Measurements from ENCODE around the gene AOX1. TPM values are rescaled to one million over a fixed set of nuclear protein-coding genes. Genes with fewer than 3 reads are reported as not detected.

The AOX1 gene
- total RNA-seq, 1 experiment from 2014 or later, result 57.2 TPM

DNA sequence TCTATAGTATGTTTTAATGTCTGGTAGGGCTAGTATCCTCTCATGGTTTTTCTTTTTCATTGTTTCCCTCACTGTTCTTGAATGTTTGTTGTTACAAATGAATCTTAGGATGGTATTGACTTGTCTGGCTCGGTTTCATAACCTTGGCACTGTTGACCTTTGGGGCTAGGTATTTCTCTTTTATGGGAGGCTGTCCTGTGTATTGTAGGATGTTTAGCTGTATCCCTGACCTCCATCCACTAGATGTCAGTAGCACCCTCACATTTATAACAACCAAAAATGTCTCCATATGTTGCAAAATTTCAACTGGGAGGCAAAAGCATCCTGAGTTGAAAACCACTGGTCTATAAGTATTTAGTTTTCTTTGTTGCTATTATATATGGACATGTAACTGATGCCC, 7.0 kb upstream of the AOX1 start:
- H3K36me3 ChIP-seq (ENCODE audit: low read depth, low read length), result 0 out of 2 replicates have a peak, but pooled peaks cover under 1% of the 10 kb centered on the region
- no TSS peak for BruUV-seq (replicated peaks)
- DNase-seq, result peak; percentile 67

DNA sequence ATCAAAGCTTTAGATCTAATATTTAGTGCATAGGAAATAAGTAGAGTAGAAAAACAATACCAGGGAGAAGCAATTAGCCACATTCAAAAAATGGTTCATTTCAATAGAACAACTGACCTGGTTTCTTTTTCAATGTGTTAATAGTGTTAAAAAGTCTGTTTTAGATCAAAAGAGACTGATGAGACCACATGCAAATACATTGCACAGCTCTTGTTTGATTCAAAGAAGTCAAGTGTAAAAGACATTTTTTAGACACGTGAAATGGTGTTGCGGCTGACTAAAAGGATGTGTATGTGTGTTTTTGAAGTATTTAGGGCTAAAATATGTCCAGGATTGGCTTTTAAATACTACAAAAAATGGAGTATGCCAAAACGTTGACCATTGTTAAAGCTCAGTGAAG, 1.2 kb upstream of the AOX1 start:
- ATAC-seq, result no peak
- Histone ChIP-seq H3K4me3 (ENCODE audit: low read length) (no peak overlapping the region), H3K36me3 (ENCODE audit: low read depth, low read length) (no peaks in the 10 kb centered on the region), H3K9me2 (replicated peaks; ENCODE audit: low read length) (no peaks in the 10 kb centered on the region), H3K9me3 (ENCODE audit: low read length) (no peaks in the 10 kb centered on the region), H4K20me1 (ENCODE audit: low read length) (no peaks in the 10 kb centered on the region), H2AFZ (ENCODE audit: low read length) (no peak overlapping the region), H3K27me3 (ENCODE audit: low read length) (no peaks in the 10 kb centered on the region), H3K4me2 (ENCODE audit: low read length) (no peak overlapping the region), H3F3A (ENCODE audit: low read length, unreplicated experiment) (no peaks in the 10 kb centered on the region), H3K4me1 (ENCODE audit: insufficient read depth, low read length) (peaks cover 14% of the 10 kb centered on the region), H3K79me2 (ENCODE audit: low read length) (no peaks in the 10 kb centered on the region), H3K9ac (ENCODE audit: low read length) (no peak overlapping the region), H3K27ac (ENCODE audit: low read length) (no peak overlapping the region)
- intact Hi-C loops (cut with micrococcal nuclease), result no loop called here
- BruUV-seq (replicated peaks), result no TSS peak
- ChIA-PET POLR2A (ENCODE audit: unreplicated experiment) (no interaction called here), CTCF (no interaction called here)
- no peak for DNase-seq
- TF ChIP-seq CTCF (conservative IDR thresholded peaks at IDR 0.05; ENCODE audit: low read depth, low read length), result no peak

More for the DNA sequence above, 7.0 kb upstream of the AOX1 start:
- ATAC-seq, result peak; percentile 73
- intact Hi-C loops (cut with micrococcal nuclease), result loop anchor here (2.0 to 10.0 kb wide), 3 partner anchors 40 to 606 kb away; partner anchors contain the start of genes NIF3L1 and PPIL3
- Histone ChIP-seq H3K4me2 (ENCODE audit: low read length) (no peak overlapping the region), H3K9ac (ENCODE audit: low read length) (no peak overlapping the region), H3K27ac (ENCODE audit: low read length) (no peak overlapping the region), H3K4me3 (ENCODE audit: low read length) (no peak overlapping the region), H3K79me2 (ENCODE audit: low read length) (no peaks in the 10 kb centered on the region), H4K20me1 (ENCODE audit: low read length) (no peaks in the 10 kb centered on the region), H3K9me3 (ENCODE audit: low read length) (no peaks in the 10 kb centered on the region), H3K27me3 (ENCODE audit: low read length) (no peaks in the 10 kb centered on the region), H3K9me2 (replicated peaks; ENCODE audit: low read length) (no peaks in the 10 kb centered on the region), H2AFZ (ENCODE audit: low read length) (no peak overlapping the region), H3F3A (ENCODE audit: low read length, unreplicated experiment) (no peaks in the 10 kb centered on the region), H3K4me1 (ENCODE audit: insufficient read depth, low read length) (peaks cover 7% of the 10 kb centered on the region)
- CTCF ChIA-PET, result interaction anchor here (0.6 to 1.0 kb wide), 3 partner anchors 23 to 125 kb away, joined by 3 to 6 read pairs (median 3); no protein-coding TSS in a partner anchor
- POLR2A ChIA-PET (ENCODE audit: unreplicated experiment), result no interaction called here
- no peak for TF ChIP-seq EZH2 (IDR thresholded peaks at IDR 0.05; ENCODE audit: low read length, unreplicated experiment)
- TF ChIP-seq CTCF (conservative IDR thresholded peaks at IDR 0.05; ENCODE audit: low read depth, low read length), result peak; percentile 85

DNA sequence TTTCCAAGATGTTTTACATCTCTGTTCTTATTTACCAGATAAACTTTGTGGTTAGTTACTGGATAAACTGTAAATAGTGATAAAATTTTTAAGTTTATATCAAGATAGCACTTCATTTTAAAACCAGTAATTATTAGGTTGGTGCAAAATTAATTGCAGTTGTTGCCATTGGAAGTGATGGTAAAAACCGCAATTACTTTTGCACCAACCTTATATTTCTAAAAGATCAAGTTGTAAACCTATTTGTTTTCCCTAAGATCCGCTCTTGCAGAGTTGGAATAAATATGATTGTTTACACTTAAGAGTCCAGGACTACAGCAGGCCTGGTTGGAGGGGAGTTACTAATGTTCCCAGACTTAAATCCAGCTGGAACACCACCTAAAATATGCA, 479 bp upstream of the AOX1 start:
- Histone ChIP-seq H2AFZ (ENCODE audit: low read length) (no peak overlapping the region), H3K36me3 (ENCODE audit: low read depth, low read length) (no peaks in the 10 kb centered on the region), H3K4me1 (ENCODE audit: insufficient read depth, low read length) (peaks cover 21% of the 10 kb centered on the region), H3K4me3 (ENCODE audit: low read length) (no peak overlapping the region), H3K27me3 (ENCODE audit: low read length) (no peaks in the 10 kb centered on the region), H3K9me3 (ENCODE audit: low read length) (no peaks in the 10 kb centered on the region), H4K20me1 (ENCODE audit: low read length) (no peaks in the 10 kb centered on the region), H3K9ac (ENCODE audit: low read length) (no peak overlapping the region), H3K9me2 (replicated peaks; ENCODE audit: low read length) (no peaks in the 10 kb centered on the region), H3K79me2 (ENCODE audit: low read length) (no peaks in the 10 kb centered on the region), H3K4me2 (ENCODE audit: low read length) (no peak overlapping the region), H3F3A (ENCODE audit: low read length, unreplicated experiment) (no peaks in the 10 kb centered on the region), H3K27ac (ENCODE audit: low read length) (no peak overlapping the region)
- POLR2A ChIA-PET (ENCODE audit: unreplicated experiment), result no interaction called here
- intact Hi-C loops (cut with micrococcal nuclease), result no loop called here
- CTCF ChIA-PET, result no interaction called here
- no peak for ATAC-seq
- BruUV-seq (replicated peaks), result no TSS peak
- TF ChIP-seq EZH2phosphoT487 (IDR thresholded peaks at IDR 0.05; ENCODE audit: borderline replicate concordance, low read length) (no peak), EZH2 (IDR thresholded peaks at IDR 0.05; ENCODE audit: low read length, unreplicated experiment) (no peak), CTCF (conservative IDR thresholded peaks at IDR 0.05; ENCODE audit: low read depth, low read length) (no peak)
- no peak for DNase-seq
